Measurements from ENCODE around the gene PPARGC1A. TPM values are rescaled to one million over a fixed set of nuclear protein-coding genes. Genes with fewer than 3 reads are reported as not detected.

Gene PPARGC1A
- total RNA-seq, 1 donor from 2014 or later: 0.48 TPM

GRCh38 chr4:23746027-23746426 is 143.8 kb downstream of the PPARGC1A start:
- Histone ChIP-seq H3K4me3 (ENCODE audit: insufficient read depth, low read depth, low read length) (no peak overlapping the region), H3K9ac (ENCODE audit: low read length) (no peak overlapping the region), H3K36me3 (ENCODE audit: insufficient read depth, low read length) (no peaks in the 10 kb centered on the region), H3K27ac (ENCODE audit: low read depth, low read length) (no peak overlapping the region), H3K79me2 (ENCODE audit: insufficient read depth, low read length) (no peaks in the 10 kb centered on the region), H3K9me3 (ENCODE audit: insufficient read depth, low read depth, low read length) (no peaks in the 10 kb centered on the region), H3K4me1 (ENCODE audit: insufficient read depth, low read length) (no peaks in the 10 kb centered on the region), H3K27me3 (ENCODE audit: insufficient read depth, low read length) (no peaks in the 10 kb centered on the region), H3K4me2 (ENCODE audit: low read length) (no peak overlapping the region), H2AFZ (ENCODE audit: low read depth, low read length) (no peak overlapping the region), H4K20me1 (ENCODE audit: insufficient read depth, low read length) (no peaks in the 10 kb centered on the region)
- H3K36me3 Mint-ChIP-seq (ENCODE audit: low read depth, unreplicated experiment): no peaks in the 10 kb centered on the region
- DNase-seq (ENCODE audit: low read depth) (no peak), FAIRE-seq (no peak)
- peaks cover 3% of the 10 kb centered on the region for H3K27me3 Mint-ChIP-seq (ENCODE audit: low read depth, unreplicated experiment)
- no peak overlapping the region for H3K4me3 Mint-ChIP-seq (ENCODE audit: unreplicated experiment)
- TF ChIP-seq CTCF (IDR thresholded peaks at IDR 0.05; ENCODE audit: insufficient read depth, low read depth, low read length): no peak
- H3K4me1 Mint-ChIP-seq (ENCODE audit: low read depth, unreplicated experiment): no peaks in the 10 kb centered on the region
- no peak overlapping the region for H3K27ac Mint-ChIP-seq (ENCODE audit: unreplicated experiment)
- H3K9me3 Mint-ChIP-seq (ENCODE audit: unreplicated experiment): peaks cover 2% of the 10 kb centered on the region

- Histone ChIP-seq H4K20me1 (ENCODE audit: insufficient read depth, low read length) (no peaks in the 10 kb centered on the region), H3K79me2 (ENCODE audit: insufficient read depth, low read length) (no peaks in the 10 kb centered on the region), H3K4me1 (ENCODE audit: insufficient read depth, low read length) (no peaks in the 10 kb centered on the region), H3K9ac (ENCODE audit: low read length) (no peak overlapping the region), H3K4me3 (ENCODE audit: insufficient read depth, low read depth, low read length) (no peak overlapping the region), H3K27ac (ENCODE audit: low read depth, low read length) (no peak overlapping the region), H3K9me3 (ENCODE audit: insufficient read depth, low read depth, low read length) (no peaks in the 10 kb centered on the region), H3K36me3 (ENCODE audit: insufficient read depth, low read length) (no peaks in the 10 kb centered on the region), H3K27me3 (ENCODE audit: insufficient read depth, low read length) (no peaks in the 10 kb centered on the region), H3K4me2 (ENCODE audit: low read length) (no peak overlapping the region), H2AFZ (ENCODE audit: low read depth, low read length) (no peak overlapping the region)
- H3K27me3 Mint-ChIP-seq (ENCODE audit: low read depth, unreplicated experiment): peaks cover 2% of the 10 kb centered on the region
- H3K9me3 Mint-ChIP-seq (ENCODE audit: unreplicated experiment): peaks cover 2% of the 10 kb centered on the region
- DNase-seq (ENCODE audit: low read depth) (no peak), FAIRE-seq (no peak)
- H3K4me1 Mint-ChIP-seq (ENCODE audit: low read depth, unreplicated experiment): no peaks in the 10 kb centered on the region
- no peak overlapping the region for H3K4me3 Mint-ChIP-seq (ENCODE audit: unreplicated experiment)
- H3K27ac Mint-ChIP-seq (ENCODE audit: unreplicated experiment): no peak overlapping the region
- H3K36me3 Mint-ChIP-seq (ENCODE audit: low read depth, unreplicated experiment): no peaks in the 10 kb centered on the region
- no peak for TF ChIP-seq CTCF (IDR thresholded peaks at IDR 0.05; ENCODE audit: insufficient read depth, low read depth, low read length)
- no peak for TF ChIP-seq EZH2 (IDR thresholded peaks at IDR 0.05; ENCODE audit: insufficient read depth, low read length)
Measured at GRCh38 chr4:23745377-23745776, 144.5 kb downstream of the PPARGC1A start.
